Upper lobe of left lung (tissue), 4 donors: Measurements from ENCODE around the gene NPHP4.

Source experiments
- CTCF ChIP-seq, 6 experiments: fragments of 450-650 bp in 4 of 6; fragments of 200-600 bp in 2 of 6; sonication (generic) in 2 of 6; IDR thresholded peaks; one replicate each; pipeline ENCODE4 v1.5.1; 2016 to 2019; ENCODE audit warnings: antibody characterized with exemption in 6 of 6
- POLR2A ChIP-seq, 4 donors: fragments of 450-650 bp; IDR thresholded peaks; one replicate each; pipeline ENCODE4 v1.5.1; 2016 to 2017; ENCODE audit warnings: antibody characterized with exemption in 4 of 4, mild to moderate bottlenecking in 2 of 4

GRCh38 chr1:5872886-5873285, 119.3 kb downstream of the NPHP4 start:
- TF ChIP-seq CTCF (IDR thresholded peaks at IDR 0.05): no peak
- TF ChIP-seq POLR2A (IDR thresholded peaks at IDR 0.05): no peak
